GM20000 (cell line): ENCODE measurements around the gene CSRP3.

ENCODE experiments used
- DNase-seq: peaks from one replicate; pipeline ENCODE4 v3.0.0; 2012; ENCODE audit warnings: low spot score
- TF ChIP-seq, protein P1 (sequence below): IDR thresholded peaks from 2 replicates; pipeline ENCODE4 v1.5.1; 2012; ENCODE audit warnings: mild to moderate bottlenecking, control low read depth; ENCODE audit errors: extremely low read depth, missing control alignments

Gene CSRP3

DNA sequence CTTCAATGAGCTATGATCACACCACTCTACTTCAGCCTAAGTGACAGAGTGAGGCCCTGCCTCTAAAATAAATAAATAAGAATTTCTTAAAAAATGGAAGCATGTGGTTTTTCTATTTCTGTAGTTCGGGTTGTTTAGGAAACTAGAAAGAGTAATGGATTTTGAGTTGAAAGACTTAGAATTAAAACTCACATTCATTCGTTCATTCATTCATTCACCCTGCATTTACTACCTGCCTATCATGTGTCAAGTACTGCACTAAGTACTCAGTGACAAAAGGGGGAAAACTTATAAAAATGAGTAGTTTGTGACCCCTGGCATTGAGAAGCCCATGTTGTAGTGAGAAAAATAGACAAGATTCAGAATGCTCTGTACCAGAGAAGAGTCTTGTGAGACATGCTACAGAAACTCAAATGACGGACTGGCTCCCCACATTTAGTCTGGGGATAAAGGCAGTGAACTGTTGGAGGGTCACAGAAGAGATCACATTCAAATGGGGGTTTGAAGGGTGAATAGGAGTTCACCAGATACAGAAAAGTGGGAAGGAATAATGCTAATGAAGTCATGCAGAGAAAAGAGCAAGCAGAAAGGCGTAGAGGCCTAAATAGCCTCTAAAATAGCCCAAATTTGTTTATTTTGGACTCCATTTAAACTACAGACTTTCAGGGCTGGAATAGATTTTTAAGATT, 7.0 kb downstream of the CSRP3 start:
- TF ChIP-seq, protein P1, sequence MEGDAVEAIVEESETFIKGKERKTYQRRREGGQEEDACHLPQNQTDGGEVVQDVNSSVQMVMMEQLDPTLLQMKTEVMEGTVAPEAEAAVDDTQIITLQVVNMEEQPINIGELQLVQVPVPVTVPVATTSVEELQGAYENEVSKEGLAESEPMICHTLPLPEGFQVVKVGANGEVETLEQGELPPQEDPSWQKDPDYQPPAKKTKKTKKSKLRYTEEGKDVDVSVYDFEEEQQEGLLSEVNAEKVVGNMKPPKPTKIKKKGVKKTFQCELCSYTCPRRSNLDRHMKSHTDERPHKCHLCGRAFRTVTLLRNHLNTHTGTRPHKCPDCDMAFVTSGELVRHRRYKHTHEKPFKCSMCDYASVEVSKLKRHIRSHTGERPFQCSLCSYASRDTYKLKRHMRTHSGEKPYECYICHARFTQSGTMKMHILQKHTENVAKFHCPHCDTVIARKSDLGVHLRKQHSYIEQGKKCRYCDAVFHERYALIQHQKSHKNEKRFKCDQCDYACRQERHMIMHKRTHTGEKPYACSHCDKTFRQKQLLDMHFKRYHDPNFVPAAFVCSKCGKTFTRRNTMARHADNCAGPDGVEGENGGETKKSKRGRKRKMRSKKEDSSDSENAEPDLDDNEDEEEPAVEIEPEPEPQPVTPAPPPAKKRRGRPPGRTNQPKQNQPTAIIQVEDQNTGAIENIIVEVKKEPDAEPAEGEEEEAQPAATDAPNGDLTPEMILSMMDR: no peak

GRCh38 chr11:19193916-19194315, 7.9 kb downstream of the CSRP3 start:
- TF ChIP-seq, protein P1: no peak

More for the DNA sequence above, 7.0 kb downstream of the CSRP3 start:
- DNase-seq: no peak

DNA sequence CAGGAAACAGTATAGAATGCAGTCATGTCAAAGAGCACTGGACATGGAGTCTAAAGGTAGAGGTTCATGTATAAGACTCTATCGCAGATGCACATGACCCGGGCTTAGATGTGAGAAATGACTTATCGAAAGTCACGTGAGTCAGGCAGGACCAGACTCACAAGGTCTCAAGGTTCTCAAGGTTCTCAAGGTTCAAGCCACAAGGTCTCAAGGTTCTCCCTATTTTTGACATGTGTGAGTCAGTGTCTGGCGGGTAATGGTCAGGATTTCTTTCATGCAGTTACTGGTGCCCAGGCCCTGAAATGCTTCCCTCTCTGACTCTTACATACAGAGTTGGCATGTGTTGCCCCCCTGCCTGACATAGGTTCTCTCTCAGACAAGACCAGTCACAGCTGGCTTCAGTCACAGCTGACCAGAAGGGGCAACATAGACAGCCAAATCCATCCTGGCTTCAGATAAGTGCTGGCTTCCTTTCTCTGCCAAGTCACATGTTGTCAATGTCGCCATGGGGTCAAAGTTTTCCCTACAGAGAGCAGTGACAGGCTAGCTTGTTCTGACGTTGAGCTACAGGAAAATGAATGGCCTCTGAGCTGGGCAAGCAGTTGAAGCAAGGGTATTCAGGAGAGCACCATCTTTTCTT, 10.1 kb downstream of the CSRP3 start:
- DNase-seq: no peak
- TF ChIP-seq, protein P1: no peak

More at GRCh38 chr11:19193916-19194315, 7.9 kb downstream of the CSRP3 start:
- DNase-seq: no peak

DNA sequence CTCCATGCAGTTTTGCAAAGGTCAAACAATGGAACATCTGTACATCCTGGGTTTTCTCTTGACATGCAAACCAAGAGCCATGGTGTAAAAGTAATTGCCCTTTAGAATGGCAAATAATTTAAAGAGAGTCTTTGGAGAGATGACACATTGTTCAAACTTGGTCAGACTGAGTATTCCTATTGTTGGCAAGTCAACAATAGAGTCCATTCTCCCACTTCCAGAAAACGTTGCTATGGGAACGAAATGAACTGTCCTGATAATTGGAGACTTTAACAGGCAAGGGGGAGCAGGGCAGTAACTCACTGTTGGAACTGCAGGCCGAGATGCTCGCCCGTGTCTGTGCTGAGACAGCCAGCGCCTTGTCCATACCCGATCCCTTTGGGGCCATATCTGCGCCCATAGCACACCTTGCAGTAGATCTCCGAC, 13.9 kb downstream of the CSRP3 start:
- TF ChIP-seq, protein P1: no peak
- no peak for DNase-seq

- DNase-seq: no peak
Observed at GRCh38 chr11:19187114-19187832, 14.5 kb downstream of the CSRP3 start.

GRCh38 chr11:19185516-19186052, 16.2 kb downstream of the CSRP3 start:
- TF ChIP-seq, protein P1: no peak
- no peak for DNase-seq

More at GRCh38 chr11:19187114-19187832, 14.5 kb downstream of the CSRP3 start:
- TF ChIP-seq, protein P1: no peak
